ENCODE measurements around the gene CASKIN2. TPM values are rescaled to one million over a fixed set of nuclear protein-coding genes. Genes with fewer than 3 reads are reported as not detected.

CASKIN2 gene
- total RNA-seq, 1 donor from 2014 or later = 47.8 TPM

- Mint-ChIP-seq H3K27ac (ENCODE audit: unreplicated experiment) (no peak overlapping the region), H3K4me3 (ENCODE audit: unreplicated experiment) (no peak overlapping the region)
- TF ChIP-seq CTCF (IDR thresholded peaks at IDR 0.05; ENCODE audit: unreplicated experiment) = no peak
Observed at GRCh38 chr17:75511610-75512575, 3.4 kb downstream of the CASKIN2 start.

GRCh38 chr17:75511270-75511609 lies 4.1 kb downstream of the CASKIN2 start:
- H3K27ac Mint-ChIP-seq (ENCODE audit: unreplicated experiment) = no peak overlapping the region
- peaks cover 14% of the 10 kb centered on the region for H3K27me3 Mint-ChIP-seq (ENCODE audit: unreplicated experiment)
- DNase-seq (ENCODE audit: low spot score) = no peak
- H3K9me3 Mint-ChIP-seq (ENCODE audit: unreplicated experiment) = no peaks in the 10 kb centered on the region
- H3K36me3 Mint-ChIP-seq (ENCODE audit: low read depth, unreplicated experiment) = no peaks in the 10 kb centered on the region
- no peak overlapping the region for H3K4me3 Mint-ChIP-seq (ENCODE audit: unreplicated experiment)
- no peak for TF ChIP-seq CTCF (IDR thresholded peaks at IDR 0.05; ENCODE audit: unreplicated experiment)
- H3K4me1 Mint-ChIP-seq (ENCODE audit: unreplicated experiment) = peaks cover 25% of the 10 kb centered on the region

More at GRCh38 chr17:75511610-75512575, 3.4 kb downstream of the CASKIN2 start:
- H3K27me3 Mint-ChIP-seq (ENCODE audit: unreplicated experiment) = peaks cover 14% of the 10 kb centered on the region
- H3K36me3 Mint-ChIP-seq (ENCODE audit: low read depth, unreplicated experiment) = no peaks in the 10 kb centered on the region
- no peak for DNase-seq (ENCODE audit: low spot score)
- H3K4me1 Mint-ChIP-seq (ENCODE audit: unreplicated experiment) = peaks cover 25% of the 10 kb centered on the region
- H3K9me3 Mint-ChIP-seq (ENCODE audit: unreplicated experiment) = no peaks in the 10 kb centered on the region

- H3K36me3 Mint-ChIP-seq (ENCODE audit: low read depth, unreplicated experiment) = peaks cover 9% of the 10 kb centered on the region
Observed at GRCh38 chr17:75509528-75510258, 5.6 kb downstream of the CASKIN2 start.

GRCh38 chr17:75508931-75509361 lies 6.4 kb downstream of the CASKIN2 start:
- DNase-seq (ENCODE audit: low spot score) = no peak
- no peaks in the 10 kb centered on the region for H3K9me3 Mint-ChIP-seq (ENCODE audit: unreplicated experiment)
- no peak overlapping the region for H3K4me3 Mint-ChIP-seq (ENCODE audit: unreplicated experiment)
- H3K4me1 Mint-ChIP-seq (ENCODE audit: unreplicated experiment) = peaks cover 23% of the 10 kb centered on the region
- peaks cover 9% of the 10 kb centered on the region for H3K36me3 Mint-ChIP-seq (ENCODE audit: low read depth, unreplicated experiment)
- TF ChIP-seq CTCF (IDR thresholded peaks at IDR 0.05; ENCODE audit: unreplicated experiment) = no peak
- no peak overlapping the region for H3K27ac Mint-ChIP-seq (ENCODE audit: unreplicated experiment)
- peaks cover 16% of the 10 kb centered on the region for H3K27me3 Mint-ChIP-seq (ENCODE audit: unreplicated experiment)

More at GRCh38 chr17:75509528-75510258, 5.6 kb downstream of the CASKIN2 start:
- no peak for DNase-seq (ENCODE audit: low spot score)
- Mint-ChIP-seq H3K27me3 (ENCODE audit: unreplicated experiment) (peaks cover 17% of the 10 kb centered on the region), H3K9me3 (ENCODE audit: unreplicated experiment) (no peaks in the 10 kb centered on the region), H3K27ac (ENCODE audit: unreplicated experiment) (peak overlapping the region; percentile 72), H3K4me3 (ENCODE audit: unreplicated experiment) (peak overlapping the region; percentile 71), H3K4me1 (ENCODE audit: unreplicated experiment) (peaks cover 25% of the 10 kb centered on the region)
- TF ChIP-seq CTCF (IDR thresholded peaks at IDR 0.05; ENCODE audit: unreplicated experiment) = no peak
